IMR-90 (cell line): Measurements from ENCODE around the gene CAPN9. TPM values are rescaled to one million over a fixed set of nuclear protein-coding genes. Genes with fewer than 3 reads are reported as not detected.

Experiments used
- ATAC-seq: fragments of 200-7000 bp; cut with Tn5 transposase; 2 replicates; pipeline ENCODE4 v1.9.1; 2020; ENCODE audit warnings: low read depth, mild to moderate bottlenecking, moderate library complexity
- BruUV-seq: library from RNA; stranded (reverse); fragments of 400-500 nt; replicated peaks from 2 replicates; lab custom pipeline; 2021; lab: Mats Ljungman, UMichigan
- CTCF ChIA-PET: fragments of 300-600 bp; formaldehyde crosslinking; extraction: SDS; loops from one replicate; lab custom pipeline; 2021; ENCODE audit warnings: antibody characterized with exemption; lab: Yijun Ruan, JAX
- POLR2A ChIA-PET: fragments of 300-600 bp; sonication (Branson Sonifier 250); formaldehyde crosslinking; loops from one replicate; lab custom pipeline; 2022; ENCODE audit warnings: antibody characterized with exemption; ENCODE audit not compliant: unreplicated experiment; lab: Charles Lee
- DNase-seq: peaks from one replicate; pipeline ENCODE4 v3.0.0; 2013
- H2AFZ ChIP-seq: replicated peaks from 2 replicates; pipeline ENCODE3; 2013; ENCODE audit warnings: low read length, mild to moderate bottlenecking; ENCODE audit not compliant: poor library complexity
- H2AK5ac ChIP-seq: 2 replicates; pipeline ENCODE4 v1.6.1; 2013; ENCODE audit warnings: low read depth, low read length, inconsistent platforms
- H2AK9ac ChIP-seq: replicated peaks from 2 replicates; pipeline ENCODE3; 2013; ENCODE audit warnings: mild to moderate bottlenecking, low read depth, low read length, moderate library complexity; ENCODE audit not compliant: poor library complexity
- H2BK120ac ChIP-seq: 2 replicates; pipeline ENCODE4 v1.6.1; 2013; ENCODE audit warnings: low read depth, low read length, inconsistent platforms
- H2BK15ac ChIP-seq: 3 replicates; pipeline ENCODE4 v1.6.1; 2013; ENCODE audit warnings: low read depth, low read length, inconsistent platforms
- H2BK20ac ChIP-seq: 2 replicates; pipeline ENCODE4 v1.6.1; 2013; ENCODE audit warnings: low read depth, mild to moderate bottlenecking, inconsistent platforms, low read length, moderate library complexity
- H2BK5ac ChIP-seq: 2 replicates; pipeline ENCODE4 v1.6.1; 2013; ENCODE audit warnings: mild to moderate bottlenecking, low read depth, low read length, inconsistent platforms; ENCODE audit not compliant: poor library complexity, severe bottlenecking
- H3K14ac ChIP-seq: replicated peaks from 2 replicates; pipeline ENCODE4 v1.6.1; 2013; ENCODE audit warnings: low read depth, low read length, inconsistent platforms
- H3K18ac ChIP-seq: 2 replicates; pipeline ENCODE4 v1.6.1; 2013; ENCODE audit warnings: low read depth, low read length, control low read depth
- H3K23ac ChIP-seq: 2 replicates; pipeline ENCODE4 v1.6.1; 2013; ENCODE audit warnings: low read depth, low read length, inconsistent platforms
- H3K27ac ChIP-seq: 2 replicates; pipeline ENCODE4 v1.5.1; 2013; ENCODE audit warnings: mild to moderate bottlenecking, control low read depth, low read length; ENCODE audit not compliant: insufficient read depth
- H3K27me3 ChIP-seq: 2 replicates; pipeline ENCODE4 v1.6.1; 2013; ENCODE audit warnings: low read length; ENCODE audit not compliant: control insufficient read depth, insufficient read depth
- H3K36me3 ChIP-seq: 2 replicates; pipeline ENCODE4 v1.6.1; 2013; ENCODE audit warnings: low read length, mixed read lengths; ENCODE audit not compliant: control insufficient read depth, insufficient read depth
- H3K4ac ChIP-seq: 2 replicates; pipeline ENCODE4 v1.6.1; 2013; ENCODE audit warnings: low read depth, low read length, inconsistent platforms
- H3K4me1 ChIP-seq: 2 replicates; pipeline ENCODE4 v1.6.1; 2013; ENCODE audit warnings: low read length, mixed read lengths; ENCODE audit not compliant: control insufficient read depth, insufficient read depth
- H3K4me2 ChIP-seq: 2 replicates; pipeline ENCODE4 v1.6.1; 2013; ENCODE audit warnings: low read depth, mild to moderate bottlenecking, control low read depth, low read length, moderate library complexity
- H3K4me3 ChIP-seq: 2 replicates; pipeline ENCODE4 v1.5.1; 2013; ENCODE audit warnings: low read depth, mild to moderate bottlenecking, control low read depth, low read length, moderate library complexity; ENCODE audit not compliant: insufficient read depth
- H3K56ac ChIP-seq: 2 replicates; pipeline ENCODE4 v1.6.1; 2013; ENCODE audit warnings: low read length, inconsistent platforms; ENCODE audit not compliant: insufficient read depth; ENCODE audit errors: extremely low read depth
- H3K79me1 ChIP-seq, 2 experiments: 2 replicates each; pipeline ENCODE4 v1.6.1; 2013; ENCODE audit warnings: low read length in 2 of 2, inconsistent platforms in 1 of 2, low read depth in 1 of 2
- H3K9ac ChIP-seq: 2 replicates; pipeline ENCODE4 v1.6.1; 2013; ENCODE audit warnings: low read depth, low read length, control low read depth
- H3K9me1 ChIP-seq: 2 replicates; pipeline ENCODE4 v1.6.1; 2013; ENCODE audit warnings: low read length, inconsistent platforms; ENCODE audit not compliant: insufficient read depth
- H3K9me3 ChIP-seq: 2 replicates; pipeline ENCODE4 v1.6.1; 2013; ENCODE audit warnings: low read length; ENCODE audit not compliant: control insufficient read depth, insufficient read depth
- H4K20me1 ChIP-seq: 2 replicates; pipeline ENCODE4 v1.6.1; 2013; ENCODE audit warnings: low read length, inconsistent platforms; ENCODE audit not compliant: insufficient read depth
- H4K5ac ChIP-seq: 2 replicates; pipeline ENCODE4 v1.6.1; 2013; ENCODE audit warnings: mild to moderate bottlenecking, low read depth, low read length, control low read depth
- H4K8ac ChIP-seq, 2 experiments: 2 replicates each; pipeline ENCODE4 v1.6.1; 2013; ENCODE audit warnings: low read depth in 2 of 2, low read length in 2 of 2, control low read depth in 1 of 2, inconsistent platforms in 1 of 2
- H4K91ac ChIP-seq: 2 replicates; pipeline ENCODE4 v1.6.1; 2013; ENCODE audit warnings: low read depth, low read length, inconsistent platforms; ENCODE audit not compliant: insufficient read depth
- BHLHE40 ChIP-seq: fragments of 150-350 bp; IDR thresholded peaks from 2 replicates; pipeline ENCODE4 v1.6.1; 2016; ENCODE audit warnings: mild to moderate bottlenecking, low read depth, low read length
- CEBPB ChIP-seq: IDR thresholded peaks from 2 replicates; pipeline ENCODE4 v1.6.1; 2012; ENCODE audit warnings: low read depth, low read length, improper control_type of control experiment
- CHD1 ChIP-seq: IDR thresholded peaks from 2 replicates; pipeline ENCODE4 v1.6.1; 2012; ENCODE audit warnings: low read depth, low read length, improper control_type of control experiment
- CTCF ChIP-seq: conservative IDR thresholded peaks from 2 replicates; pipeline ENCODE4 v1.5.1; 2012; ENCODE audit warnings: mild to moderate bottlenecking, low read depth, low read length, improper control_type of control experiment
- ELK1 ChIP-seq: fragments of 150-350 bp; IDR thresholded peaks from 2 replicates; pipeline ENCODE4 v1.6.1; 2016; ENCODE audit warnings: low read depth, mild to moderate bottlenecking, low read length, moderate library complexity, borderline replicate concordance
- FOS ChIP-seq: fragments of 150-350 bp; IDR thresholded peaks from 2 replicates; pipeline ENCODE4 v1.6.1; 2016; ENCODE audit warnings: low read depth, low read length
- MAFK ChIP-seq: IDR thresholded peaks from 2 replicates; pipeline ENCODE4 v1.6.1; 2012; ENCODE audit warnings: low read depth, low read length, improper control_type of control experiment
- MAZ ChIP-seq: IDR thresholded peaks from 2 replicates; pipeline ENCODE4 v1.6.1; 2012; ENCODE audit warnings: low read depth, mild to moderate bottlenecking, low read length, improper control_type of control experiment, moderate library complexity, borderline replicate concordance
- MXI1 ChIP-seq: IDR thresholded peaks from 2 replicates; pipeline ENCODE4 v1.6.1; 2012; ENCODE audit warnings: low read depth, mild to moderate bottlenecking, low read length, moderate library complexity, borderline replicate concordance
- NFE2L2 ChIP-seq: fragments of 150-350 bp; IDR thresholded peaks from 2 replicates; pipeline ENCODE4 v1.6.1; 2016; ENCODE audit warnings: low read depth, mild to moderate bottlenecking, low read length
- POLR2A ChIP-seq: IDR thresholded peaks from 2 replicates; pipeline ENCODE4 v1.6.1; 2012; ENCODE audit warnings: mild to moderate bottlenecking, low read depth, low read length
- RAD21 ChIP-seq: IDR thresholded peaks from 2 replicates; pipeline ENCODE4 v1.6.1; 2012; ENCODE audit warnings: low read length, improper control_type of control experiment
- RCOR1 ChIP-seq: IDR thresholded peaks from 2 replicates; pipeline ENCODE4 v1.6.1; 2012; ENCODE audit warnings: mild to moderate bottlenecking, low read length, improper control_type of control experiment; ENCODE audit not compliant: insufficient replicate concordance
- RFX5 ChIP-seq: IDR thresholded peaks from 2 replicates; pipeline ENCODE4 v1.8.0; 2012; ENCODE audit warnings: low read depth, mild to moderate bottlenecking, low read length, moderate library complexity
- SMC3 ChIP-seq: fragments of 150-350 bp; IDR thresholded peaks from 2 replicates; pipeline ENCODE4 v1.6.1; 2016; ENCODE audit warnings: low read depth, mild to moderate bottlenecking, antibody characterized with exemption, low read length, moderate library complexity
- WGBS, 2 experiments: methylation state at CpG; one replicate each; pipeline versions ENCODE4 v1.1.5 to v1.1.7; 2013; ENCODE audit warnings: missing lambda C conversion rate in 2 of 2; ENCODE audit not compliant: insufficient read length in 1 of 2; ENCODE audit errors: extremely low coverage in 2 of 2; 5-methylcytosine and 5-hydroxymethylcytosine counted together
- dilution Hi-C: fragments of 300-500 bp; cut with HindIII; formaldehyde crosslinking; loops from one replicate; pipeline ENCODE4 v1.14.3; 2018; ENCODE audit warnings: low sequenced_read_pairs; ENCODE audit not compliant: unreplicated experiment
- in situ Hi-C: fragments of 300-500 bp; cut with MboI; formaldehyde crosslinking; loops from 3 replicates; pipeline ENCODE4 v1.14.3; 2019; ENCODE audit warnings: low sequenced_read_pairs, inconsistent platforms, mixed read lengths
- intact Hi-C: fragments of 100-400 bp; cut with micrococcal nuclease; formaldehyde crosslinking; loops from 2 replicates; pipeline ENCODE4 v1.10.0; 2022
- polyA plus RNA-seq, 3 experiments: library from polyadenylated mRNA; depleted of rRNA; stranded (reverse); fragments of >200 nt; gene quantifications; 2 replicates each; pipeline ENCODE4 v1.2.3, GENCODE V29; 2012; ENCODE audit warnings: low replicate concordance in 1 of 3
- total RNA-seq: library from RNA; depleted of rRNA; stranded (reverse); fragments of >200 nt; gene quantifications from 2 replicates; pipeline ENCODE4 v1.2.3, GENCODE V29; 2012
- TF ChIP-seq, protein P1 (sequence below): fragments of 150-350 bp; IDR thresholded peaks from 2 replicates; pipeline ENCODE4 v1.6.1; 2017; ENCODE audit warnings: mild to moderate bottlenecking, antibody characterized with exemption, low read length, low read depth

CAPN9 gene
- total and polyA plus RNA-seq, 2 of the 4 experiments (the other 2 are of a cell fraction) = not detected

- DNase-seq = no peak
- ChIA-PET POLR2A (no interaction called here), CTCF (no interaction called here)
- Histone ChIP-seq H3K4ac (no peak overlapping the region), H3K9ac (no peak overlapping the region), H4K8ac (no peak overlapping the region), H3K23ac (no peak overlapping the region), H2AK9ac (no peak overlapping the region), H3K14ac (no peak overlapping the region), H2BK20ac (no peak overlapping the region), H4K20me1 (no peaks in the 10 kb centered on the region), H4K91ac (no peak overlapping the region), H3K4me2 (no peak overlapping the region), H3K9me1 (no peaks in the 10 kb centered on the region), H3K4me1 (no peaks in the 10 kb centered on the region), H3K4me3 (no peak overlapping the region), H2BK15ac (no peak overlapping the region), H3K56ac (no peak overlapping the region), H3K9me3 (no peaks in the 10 kb centered on the region), H2BK5ac (no peak overlapping the region), H3K18ac (no peak overlapping the region), H2AK5ac (no peak overlapping the region), H4K5ac (no peak overlapping the region), H2BK120ac (no peak overlapping the region), H3K27ac (no peak overlapping the region), H3K36me3 (no peaks in the 10 kb centered on the region), H3K79me1 (no peaks in the 10 kb centered on the region), H3K27me3 (peaks cover 4% of the 10 kb centered on the region), H2AFZ (no peak overlapping the region)
- dilution Hi-C loops (no loop called here), intact Hi-C loops (no loop called here), in situ Hi-C loops (no loop called here)
- no peak for ATAC-seq
- TF ChIP-seq ELK1 (no peak), BHLHE40 (no peak), MAZ (no peak), NFE2L2 (no peak), MXI1 (no peak), RCOR1 (no peak), RFX5 (no peak), CEBPB (no peak), CTCF (no peak), SMC3 (no peak), MAFK (no peak), POLR2A (no peak), RAD21 (no peak), CHD1 (no peak), FOS (no peak)
- TF ChIP-seq, protein P1, sequence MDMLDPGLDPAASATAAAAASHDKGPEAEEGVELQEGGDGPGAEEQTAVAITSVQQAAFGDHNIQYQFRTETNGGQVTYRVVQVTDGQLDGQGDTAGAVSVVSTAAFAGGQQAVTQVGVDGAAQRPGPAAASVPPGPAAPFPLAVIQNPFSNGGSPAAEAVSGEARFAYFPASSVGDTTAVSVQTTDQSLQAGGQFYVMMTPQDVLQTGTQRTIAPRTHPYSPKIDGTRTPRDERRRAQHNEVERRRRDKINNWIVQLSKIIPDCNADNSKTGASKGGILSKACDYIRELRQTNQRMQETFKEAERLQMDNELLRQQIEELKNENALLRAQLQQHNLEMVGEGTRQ = no peak
- no TSS peak for BruUV-seq
- WGBS, 2 experiments = no CpG with 5 or more reads among the region's 6 CpGs
These were observed 21.8 kb upstream of the CAPN9 start for GRCh38 chr1:230725256-230726012.
